OCI-LY3 (cell line): ENCODE data around the gene ATP10B.

Source experiments
- CTCF ChIP-seq: fragments of 200-600, 300-600 bp; sonication (generic); IDR thresholded peaks from 2 replicates; pipeline ENCODE4 v1.5.1; 2014; ENCODE audit warnings: antibody characterized with exemption, low read length, low read depth
- EZH2phosphoT487 ChIP-seq: fragments of 200-600 bp; shearing (Covaris generic); IDR thresholded peaks from 2 replicates; pipeline ENCODE4 v1.6.1; 2018; ENCODE audit warnings: antibody characterized with exemption, mixed run types, low read depth

- TF ChIP-seq CTCF (no peak), EZH2phosphoT487 (no peak)
Observed at GRCh38 chr5:160627921-160628618, 223.9 kb downstream of the ATP10B start.
